Transverse colon (tissue), 4 donors: ENCODE data around the gene CREB3L4. TPM values are rescaled to one million over a fixed set of nuclear protein-coding genes. Genes with fewer than 3 reads are reported as not detected.

ENCODE experiments used
- DNase-seq: peaks from one replicate; pipeline ENCODE4 v3.0.0-alpha.2; 2019
- H3K27ac ChIP-seq, 4 donors: fragments of 200-600 bp; sonication (generic); 2 replicates each; pipeline ENCODE4 v1.5.1; 2016 to 2018; ENCODE audit warnings: inconsistent platforms in 4 of 4
- H3K27me3 ChIP-seq: fragments of 200-600 bp; sonication (generic); 2 replicates; pipeline ENCODE4 v1.5.1; 2017; ENCODE audit warnings: inconsistent platforms
- H3K36me3 ChIP-seq, 4 donors: fragments of 200-600 bp; sonication (generic); 2 replicates each; pipeline ENCODE4 v1.5.1; 2017 to 2019; ENCODE audit warnings: inconsistent platforms in 4 of 4
- H3K4me1 ChIP-seq, 4 donors: fragments of 200-600 bp; sonication (generic); 2 replicates each; pipeline ENCODE4 v1.5.1; 2017 to 2020; ENCODE audit warnings: inconsistent platforms in 4 of 4
- H3K4me3 ChIP-seq, 4 donors: fragments of 200-600 bp; sonication (generic); 1 replicate in 1 of 4; 2 replicates in 3 of 4; pipeline versions ENCODE4 v1.5.1 to v1.6.1; 2017 to 2019; ENCODE audit warnings: inconsistent platforms in 4 of 4
- H3K9me3 ChIP-seq, 2 donors: fragments of 200-600 bp; sonication (generic); 2 replicates each; pipeline ENCODE4 v1.5.1; 2017 to 2019; ENCODE audit warnings: inconsistent platforms in 2 of 2
- CTCF ChIP-seq, 5 experiments: fragments of 200-600 bp in 3 of 5; fragments of 450-650 bp in 2 of 5; sonication (generic) in 3 of 5; IDR thresholded peaks; 1 replicate in 2 of 5; 2 replicates in 3 of 5; pipeline ENCODE4 v1.5.1; 2016 to 2017; ENCODE audit warnings: antibody characterized with exemption in 5 of 5, inconsistent platforms in 3 of 5, mild to moderate bottlenecking in 2 of 5, moderate library complexity in 1 of 5
- EP300 ChIP-seq: sonication (generic); formaldehyde crosslinking; IDR thresholded peaks from one replicate; pipeline ENCODE4 v1.6.1; 2017; ENCODE audit warnings: antibody characterized with exemption, low read depth
- POLR2A ChIP-seq: fragments of 450-650 bp; IDR thresholded peaks from one replicate; pipeline ENCODE4 v1.6.1; 2016; ENCODE audit warnings: antibody characterized with exemption, mild to moderate bottlenecking, moderate library complexity
- POLR2AphosphoS5 ChIP-seq, 3 donors: sonication (generic); formaldehyde crosslinking; IDR thresholded peaks; one replicate each; pipeline ENCODE4 v1.6.1; 2016; ENCODE audit warnings: antibody characterized with exemption in 3 of 3
- WGBS, 2 donors: methylation state at CpG; one replicate each; pipeline ENCODE4 v1.1.5; 2018; ENCODE audit warnings: low coverage in 1 of 2; 5-methylcytosine and 5-hydroxymethylcytosine counted together
- in situ Hi-C, 4 donors: fragments of 200-750 bp; cut with MboI; loops; one replicate each; pipeline versions ENCODE4 v1.15.0 to v1.15.1; 2017; ENCODE audit warnings: low sequenced_read_pairs in 3 of 4, low pct_ligation_motif_present in 1 of 4, low pct_unique_long_range_greater_than_20kb in 1 of 4
- intact Hi-C: fragments of 100-400 bp; cut with DNase I; formaldehyde crosslinking; loops from one replicate; pipeline ENCODE4 v1.15.1; 2023; ENCODE audit warnings: low total_unique reads
- total RNA-seq, 4 donors: library from RNA; depleted of rRNA; stranded (reverse); fragments of >200 nt; gene quantifications; one replicate each; pipeline ENCODE4 v1.1.0, GENCODE V29; 2016

Gene CREB3L4
- total RNA-seq, 4 donors from 2014 or later: 2.2 to 18.7 (median 11.6) TPM

GRCh38 chr1:153921803-153922075 is 46.0 kb upstream of the CREB3L4 start:
- H3K4me3 ChIP-seq: peak overlapping the region; percentile 86 to 97 (median 90)
- H3K4me1 ChIP-seq: peaks cover 11 to 45% (median 30%) of the 10 kb centered on the region in 4 donors
- WGBS, 2 donors: 2% methylated on average over 10 of the region's 10 CpGs; no CpG with 5 or more reads in 1 of the 2 donors
- DNase-seq: peak; percentile 17
- in situ Hi-C loops (loop anchor here in 1 of 4 donors (25.0 kb wide), 1 partner anchor 109 kb away; no protein-coding TSS in a partner anchor), intact Hi-C loops (no loop called here)
- H3K9me3 ChIP-seq: no peaks in the 10 kb centered on the region
- peak overlapping the region; percentile 95 to 99 (median 96) for H3K27ac ChIP-seq
- TF ChIP-seq POLR2AphosphoS5 (IDR thresholded peaks at IDR 0.05) (no peak), EP300 (no peak), CTCF (IDR thresholded peaks at IDR 0.05) (no peak), POLR2A (no peak)
- H3K27me3 ChIP-seq: no peaks in the 10 kb centered on the region
- no peaks in the 10 kb centered on the region for H3K36me3 ChIP-seq

GRCh38 chr1:153922076-153922971 is 45.4 kb upstream of the CREB3L4 start:
- in situ Hi-C loops (loop anchor here in 1 of 4 donors (25.0 kb wide), 1 partner anchor 110 kb away; no protein-coding TSS in a partner anchor), intact Hi-C loops (no loop called here)
- Histone ChIP-seq H3K9me3 (no peaks in the 10 kb centered on the region), H3K27me3 (no peaks in the 10 kb centered on the region), H3K36me3 (no peaks in the 10 kb centered on the region), H3K4me3 (peak overlapping the region; percentile 86 to 97 (median 90)), H3K27ac (peak overlapping the region; percentile 95 to 99 (median 96)), H3K4me1 (peaks cover 11 to 45% (median 30%) of the 10 kb centered on the region in 4 donors)
- 0 to 1% methylated on average over 1 to 55 of the region's 86 CpGs for WGBS, 2 donors
- DNase-seq: no peak
- no peak for TF ChIP-seq POLR2A
- no peak for TF ChIP-seq POLR2AphosphoS5 (IDR thresholded peaks at IDR 0.05)
- no peak for TF ChIP-seq EP300
- TF ChIP-seq CTCF (IDR thresholded peaks at IDR 0.05): peak in 1 of 5 experiments; percentile 21

- Histone ChIP-seq H3K27me3 (no peaks in the 10 kb centered on the region), H3K4me1 (peaks cover 11 to 45% (median 30%) of the 10 kb centered on the region in 4 donors), H3K36me3 (no peaks in the 10 kb centered on the region), H3K9me3 (no peaks in the 10 kb centered on the region), H3K4me3 (peak within 1 kb of the TSS; percentile 86 to 97 (median 90)), H3K27ac (peak within 1 kb of the TSS; percentile 95 to 99 (median 96))
- TF ChIP-seq CTCF (IDR thresholded peaks at IDR 0.05) (no peak), POLR2AphosphoS5 (IDR thresholded peaks at IDR 0.05) (peak; percentile 51 to 81 (median 76))
- intact Hi-C loops: no loop called here
- peak; percentile 99 for DNase-seq
- in situ Hi-C loops: loop anchor here in 1 of 4 donors (25.0 kb wide), 1 partner anchor 111 kb away; no protein-coding TSS in a partner anchor
- WGBS, 2 donors: 0% methylated on average over 9 to 50 of the region's 53 CpGs
Observed at GRCh38 chr1:153922972-153923925, 44.5 kb upstream of the CREB3L4 start, which contains the start of gene GATAD2B. Gene GATAD2B, minus strand, starts transcription at chr1:153922972. Its CDS starts 94,625 bp downstream, at chr1:153828347.

- DNase-seq: no peak
- intact Hi-C loops: no loop called here
- Histone ChIP-seq H3K36me3 (no peaks in the 10 kb centered on the region), H3K4me1 (peaks cover 10 to 16% (median 12%) of the 10 kb centered on the region in 4 donors), H3K4me3 (no peak overlapping the region), H3K27ac (no peak overlapping the region), H3K27me3 (no peaks in the 10 kb centered on the region), H3K9me3 (no peaks in the 10 kb centered on the region)
- in situ Hi-C loops: loop anchor here in 2 of 4 donors (25.0 kb wide), 1 partner anchor 114 kb away; no protein-coding TSS in a partner anchor
- no peak for TF ChIP-seq CTCF (IDR thresholded peaks at IDR 0.05)
- no peak for TF ChIP-seq EP300
- no peak for TF ChIP-seq POLR2AphosphoS5 (IDR thresholded peaks at IDR 0.05)
- no peak for TF ChIP-seq POLR2A
- WGBS, 2 donors: 83% methylated on average over 3 to 4 of the region's 4 CpGs
Observed at GRCh38 chr1:153926405-153926804, 41.3 kb upstream of the CREB3L4 start.
